Aorta (tissue), 5 donors: ENCODE data around the gene ITIH3. TPM values are rescaled to one million over a fixed set of nuclear protein-coding genes. Genes with fewer than 3 reads are reported as not detected.
A peak's percentile ranks its signal among the peaks of the same experiment; 100 is the strongest.

Source experiments
- ATAC-seq: fragments of 200-7000 bp; cut with Tn5 transposase; one replicate; pipeline ENCODE4 v1.9.1; 2022; ENCODE audit warnings: moderate library complexity; ENCODE audit not compliant: low FRiP score
- DNase-seq, 2 donors: peaks; one replicate each; pipeline ENCODE4 v3.0.0-alpha.2; 2020
- H3K27ac ChIP-seq, 2 donors: one replicate each; pipeline ENCODE4 v1.5.1; 2013; ENCODE audit warnings: low read length in 2 of 2, mild to moderate bottlenecking in 2 of 2, moderate library complexity in 2 of 2, control low read depth in 1 of 2, inconsistent platforms in 1 of 2, low read depth in 1 of 2
- H3K27me3 ChIP-seq, 2 donors: one replicate each; pipeline ENCODE4 v1.6.1; 2013; ENCODE audit warnings: control low read depth in 1 of 2, low read length in 1 of 2, mild to moderate bottlenecking in 1 of 2, moderate library complexity in 1 of 2; ENCODE audit not compliant: insufficient read depth in 2 of 2, control insufficient read depth in 1 of 2
- H3K36me3 ChIP-seq, 2 donors: one replicate each; pipeline ENCODE4 v1.6.1; 2013; ENCODE audit warnings: control low read depth in 1 of 2, low read length in 1 of 2, mild to moderate bottlenecking in 1 of 2; ENCODE audit not compliant: insufficient read depth in 2 of 2, control insufficient read depth in 1 of 2
- H3K4me1 ChIP-seq, 2 donors: one replicate each; pipeline ENCODE4 v1.6.1; 2013; ENCODE audit warnings: low read length in 2 of 2, control low read depth in 1 of 2, mild to moderate bottlenecking in 1 of 2, moderate library complexity in 1 of 2; ENCODE audit not compliant: insufficient read depth in 2 of 2, control insufficient read depth in 1 of 2
- H3K4me3 ChIP-seq, 2 donors: one replicate each; pipeline ENCODE4 v1.5.1; 2013; ENCODE audit warnings: low read length in 2 of 2, control low read depth in 1 of 2, mild to moderate bottlenecking in 1 of 2
- H3K9me3 ChIP-seq: one replicate; pipeline ENCODE4 v1.6.1; 2013; ENCODE audit warnings: mild to moderate bottlenecking, low read length; ENCODE audit not compliant: control insufficient read depth
- WGBS, 2 donors: extraction: QIAGEN DNeasy Blood & Tissue Kit; methylation state at CpG; one replicate each; pipeline ENCODE4 v1.1.7; 2013; 5-methylcytosine and 5-hydroxymethylcytosine counted together
- intact Hi-C, 2 donors: fragments of 100-400 bp; cut with DNase I; formaldehyde crosslinking; loops; one replicate each; pipeline versions ENCODE4 v1.14.2 to v1.15.0; 2022
- long read RNA-seq, 2 donors: library from polyadenylated mRNA; unstranded; transcript quantifications; one replicate each; pipeline ENCODE4 v2.0.0, GENCODE V29; 2020 to 2021
- polyA plus RNA-seq, 2 donors: library from polyadenylated mRNA; stranded (reverse); fragments of 200-250 nt; gene quantifications; one replicate each; pipeline ENCODE4 v1.2.3, GENCODE V29; 2013
- total RNA-seq, 2 donors: library from RNA; stranded (reverse); fragmentation: NEBNext Ultra II Directional; extraction: Animal tissue kit (Norgen Biotek cat#: 25700); gene quantifications; one replicate each; pipeline ENCODE4 v1.2.1, GENCODE V29; 2021
- donor health status: healthy with polysubstance abuse.
- donor health status: Bipolar disorder and iron deficiency.
- donor health status: DM: no; HTN: no; CAD: no.
- donor health status: DM: no; HTN: no; CAD: no.
- donor health status: DM: yes; HTN: yes; CAD: no.

Gene ITIH3
- total RNA-seq (1 to 10 TPM; 5.7 to 6.8 TPM), polyA plus RNA-seq (10 to 100 TPM in 1 of 2 donors, 1 to 10 TPM in 1; 2.4 to 75.1 TPM)
- long read RNA-seq, donor 1, partial matches to known transcripts = 9 of 10 reads
- long read RNA-seq, donor 1, other reads (novel, unspliced or antisense) = 1 of 10 reads
- long read RNA-seq, donor 2, partial matches to known transcripts = 0 of 1 reads
- long read RNA-seq, donor 2, other reads (novel, unspliced or antisense) = 1 of 1 reads

GRCh38 chr3:52794612-52795099, at the start of gene ITIH3:
TSS of gene ITIH3 (plus strand) at chr3:52794796. CDS start at chr3:52794804, 8 bp downstream.
- intact Hi-C loops = no loop called here
- no peaks in the 10 kb centered on the region for H3K9me3 ChIP-seq
- ATAC-seq (no peak), DNase-seq (no peak)
- H3K4me1 ChIP-seq = no peaks in the 10 kb centered on the region
- no peak within 1 kb of the TSS for H3K4me3 ChIP-seq
- no peak within 1 kb of the TSS for H3K27ac ChIP-seq
- 68 to 69% methylated on average over 10 of the region's 10 CpGs for WGBS, 2 donors
- no peaks in the 10 kb centered on the region for H3K36me3 ChIP-seq
- H3K27me3 ChIP-seq = no peaks in the 10 kb centered on the region

GRCh38 chr3:52752045-52752660, 42.4 kb upstream of the ITIH3 start:
- Histone ChIP-seq H3K4me1 (no peaks in the 10 kb centered on the region), H3K4me3 (no peak overlapping the region), H3K27ac (no peak overlapping the region), H3K27me3 (no peaks in the 10 kb centered on the region), H3K9me3 (no peaks in the 10 kb centered on the region), H3K36me3 (peaks cover 2 to 4% of the 10 kb centered on the region in 2 donors)
- intact Hi-C loops = no loop called here
- WGBS, 2 donors = 93 to 97% methylated on average over 3 of the region's 3 CpGs
- DNase-seq (no peak), ATAC-seq (no peak)

GRCh38 chr3:52754373-52754772, 40.2 kb upstream of the ITIH3 start:
- H3K36me3 ChIP-seq = peaks cover 4 to 5% of the 10 kb centered on the region in 2 donors
- no peak for DNase-seq
- H3K4me1 ChIP-seq = no peaks in the 10 kb centered on the region
- no peak overlapping the region for H3K4me3 ChIP-seq
- H3K9me3 ChIP-seq = no peaks in the 10 kb centered on the region
- ATAC-seq = no peak
- intact Hi-C loops = no loop called here
- 91 to 95% methylated on average over 4 of the region's 4 CpGs for WGBS, 2 donors
- no peaks in the 10 kb centered on the region for H3K27me3 ChIP-seq
- H3K27ac ChIP-seq = no peak overlapping the region

GRCh38 chr3:52756141-52756540, 38.5 kb upstream of the ITIH3 start:
- DNase-seq (no peak), ATAC-seq (no peak)
- 97 to 99% methylated on average over 1 of the region's 1 CpG for WGBS, 2 donors
- Histone ChIP-seq H3K36me3 (peaks cover 0 to 3% of the 10 kb centered on the region in 2 donors), H3K27ac (no peak overlapping the region), H3K27me3 (no peaks in the 10 kb centered on the region), H3K4me3 (no peak overlapping the region), H3K9me3 (no peaks in the 10 kb centered on the region), H3K4me1 (no peaks in the 10 kb centered on the region)
- intact Hi-C loops = no loop called here

- Histone ChIP-seq H3K4me1 (peaks cover 0 to 4% of the 10 kb centered on the region in 2 donors), H3K27me3 (no peaks in the 10 kb centered on the region), H3K9me3 (no peaks in the 10 kb centered on the region), H3K27ac (peak overlapping the region in 1 of 2 donors; percentile 67), H3K36me3 (peaks cover 0 to 3% of the 10 kb centered on the region in 2 donors), H3K4me3 (no peak overlapping the region)
- ATAC-seq = no peak
- intact Hi-C loops = no loop called here
- DNase-seq = no peak
- 10 to 11% methylated on average over 2 of the region's 2 CpGs for WGBS, 2 donors
Measured at GRCh38 chr3:52763466-52763865, 31.1 kb upstream of the ITIH3 start.

- DNase-seq (peak in 1 of 2 donors; percentile 24), ATAC-seq (no peak)
- intact Hi-C loops = loop anchor here in 1 of 2 donors (5.0 to 10.0 kb wide), 3 partner anchors 62 to 165 kb away; partner anchors contain the start of genes ITIH4 and STIMATE
- WGBS, 2 donors = 15% methylated on average over 13 of the region's 13 CpGs
- no peaks in the 10 kb centered on the region for H3K27me3 ChIP-seq
- H3K36me3 ChIP-seq = no peaks in the 10 kb centered on the region
- H3K4me1 ChIP-seq = peaks cover 0 to 3% of the 10 kb centered on the region in 2 donors
- H3K4me3 ChIP-seq = peak overlapping the region; percentile 84 to 89
- no peaks in the 10 kb centered on the region for H3K9me3 ChIP-seq
- peak overlapping the region in 1 of 2 donors; percentile 39 for H3K27ac ChIP-seq
Measured at GRCh38 chr3:52769786-52770455, 24.7 kb upstream of the ITIH3 start.

- Histone ChIP-seq H3K36me3 (no peaks in the 10 kb centered on the region), H3K9me3 (no peaks in the 10 kb centered on the region), H3K4me3 (peak within 1 kb of the TSS; percentile 84 to 89), H3K4me1 (peaks cover 0 to 3% of the 10 kb centered on the region in 2 donors), H3K27ac (peak within 1 kb of the TSS in 1 of 2 donors; percentile 64), H3K27me3 (no peaks in the 10 kb centered on the region)
- peak; percentile 96 to 97 for DNase-seq
- peak; percentile 98 for ATAC-seq
- WGBS, 2 donors = 0% methylated on average over 63 to 67 of the region's 67 CpGs
- intact Hi-C loops = loop anchor here in 1 of 2 donors (5.0 to 10.0 kb wide), 2 partner anchors 127 to 164 kb away; partner anchors contain the start of gene STIMATE
Measured at GRCh38 chr3:52770496-52771333, 23.9 kb upstream of the ITIH3 start, which contains the start of gene NEK4. TSS of gene NEK4 (minus strand) at chr3:52770940. CDS start at chr3:52770746, 194 bp downstream.

- ATAC-seq = peak; percentile 12
Measured at GRCh38 chr3:52771334-52771681, 23.3 kb upstream of the ITIH3 start.

More at GRCh38 chr3:52771334-52771681, 23.3 kb upstream of the ITIH3 start:
- peak overlapping the region in 1 of 2 donors; percentile 56 for H3K27ac ChIP-seq
- no peaks in the 10 kb centered on the region for H3K27me3 ChIP-seq
- WGBS, 2 donors = 19 to 35% methylated on average over 4 to 5 of the region's 5 CpGs
- no peaks in the 10 kb centered on the region for H3K36me3 ChIP-seq
- peaks cover 0 to 3% of the 10 kb centered on the region in 2 donors for H3K4me1 ChIP-seq
- H3K9me3 ChIP-seq = no peaks in the 10 kb centered on the region
- no peak for DNase-seq
- peak overlapping the region; percentile 45 to 89 for H3K4me3 ChIP-seq
- intact Hi-C loops = loop anchor here in 1 of 2 donors (5.0 to 10.0 kb wide), 2 partner anchors 126 to 163 kb away; partner anchors contain the start of gene STIMATE
